SK-N-SH (cell line): ENCODE results near the gene AK5. TPM values are rescaled to one million over a fixed set of nuclear protein-coding genes. Genes with fewer than 3 reads are reported as not detected.

Experiments used
- CTCF ChIA-PET: fragments of 300-600, 350-600 bp; formaldehyde crosslinking; extraction: SDS; loops from one replicate; lab custom pipeline; 2021; lab: Yijun Ruan, JAX
- POLR2A ChIA-PET: fragments of 350-600 bp; sonication (Branson Sonifier 250); formaldehyde crosslinking; extraction: SDS; loops from one replicate; lab custom pipeline; 2020; ENCODE audit warnings: antibody characterized with exemption, inconsistent platforms; lab: Yijun Ruan, JAX
- DNase-seq: peaks from one replicate; pipeline ENCODE4 v3.0.0; 2012
- H2AFZ ChIP-seq: fragments of 200-600 bp; sonication (generic); 2 replicates; pipeline ENCODE4 v1.8.1; 2016; ENCODE audit warnings: antibody characterized with exemption, mild to moderate bottlenecking, low read depth
- H3F3A ChIP-seq: fragments of 200-600 bp; sonication (generic); replicated peaks from 2 replicates; pipeline ENCODE3; 2016; ENCODE audit warnings: antibody characterized with exemption, mild to moderate bottlenecking; ENCODE audit not compliant: insufficient read depth
- H3K27ac ChIP-seq, 2 experiments: fragments of 200-500 bp in 1 of 2; fragments of 200-600 bp in 1 of 2; sonication (Bioruptor generic) in 1 of 2; sonication (generic), shearing (Covaris generic) in 1 of 2; 2 replicates each; pipeline versions ENCODE4 v1.5.1 to v1.6.1; 2014 to 2016; ENCODE audit warnings: low read depth in 2 of 2, inconsistent platforms in 1 of 2, low read length in 1 of 2, mild to moderate bottlenecking in 1 of 2, mixed read lengths in 1 of 2
- H3K27me3 ChIP-seq: fragments of 200-600 bp; sonication (generic), shearing (Covaris generic); 2 replicates; pipeline ENCODE4 v1.6.1; 2016; ENCODE audit warnings: mixed run types; ENCODE audit not compliant: insufficient read depth
- H3K36me3 ChIP-seq, 2 experiments: fragments of 200-500 bp in 1 of 2; fragments of 200-600 bp in 1 of 2; sonication (Bioruptor generic) in 1 of 2; sonication (generic) in 1 of 2; replicated peaks in 1 of 2; 2 replicates each; pipeline versions ENCODE3 to v1.5.1; 2014 to 2016; ENCODE audit warnings: low read length in 1 of 2, mild to moderate bottlenecking in 1 of 2; ENCODE audit not compliant: insufficient read depth in 2 of 2, control insufficient read depth in 1 of 2
- H3K4me1 ChIP-seq, 2 experiments: fragments of 200-500 bp in 1 of 2; fragments of 200-600 bp in 1 of 2; sonication (Bioruptor generic) in 1 of 2; sonication (generic), shearing (Covaris generic) in 1 of 2; 2 replicates each; pipeline versions ENCODE4 v1.5.1 to v1.6.1; 2014 to 2016; ENCODE audit warnings: low read depth in 1 of 2, low read length in 1 of 2, mixed run types in 1 of 2; ENCODE audit not compliant: insufficient read depth in 2 of 2, control insufficient read depth in 1 of 2
- H3K4me2 ChIP-seq: fragments of 200-600 bp; sonication (generic), shearing (Covaris generic); 2 replicates; pipeline ENCODE4 v1.6.1; 2017; ENCODE audit warnings: mixed run types
- H3K4me3 ChIP-seq, 2 experiments: fragments of 200-500 bp in 1 of 2; fragments of 200-600 bp in 1 of 2; sonication (Bioruptor generic) in 1 of 2; sonication (generic), shearing (Covaris generic) in 1 of 2; 2 replicates each; pipeline versions ENCODE4 v1.5.1 to v1.8.1; 2014 to 2016; ENCODE audit warnings: low read depth in 2 of 2, inconsistent platforms in 1 of 2, low read length in 1 of 2, mild to moderate bottlenecking in 1 of 2, mixed read lengths in 1 of 2, moderate library complexity in 1 of 2
- H3K79me2 ChIP-seq: fragments of 200-600 bp; sonication (generic); 2 replicates; pipeline ENCODE4 v1.8.1; 2017; ENCODE audit warnings: mild to moderate bottlenecking; ENCODE audit not compliant: insufficient read depth
- H3K9ac ChIP-seq: fragments of 200-600 bp; sonication (generic); 2 replicates; pipeline ENCODE4 v1.6.1; 2017; ENCODE audit warnings: mixed run types
- H3K9me2 ChIP-seq: fragments of 200-600 bp; sonication (generic); 2 replicates; pipeline ENCODE4 v1.6.1; 2017; ENCODE audit warnings: mixed run types
- H3K9me3 ChIP-seq: fragments of 200-600 bp; sonication (generic); 2 replicates; pipeline ENCODE4 v1.6.1; 2017; ENCODE audit warnings: mixed run types, mild to moderate bottlenecking, moderate library complexity
- H4K20me1 ChIP-seq: fragments of 200-600 bp; sonication (generic); 2 replicates; pipeline ENCODE4 v1.6.1; 2017; ENCODE audit warnings: mild to moderate bottlenecking, mixed run types; ENCODE audit not compliant: insufficient read depth
- CHD2 ChIP-seq: fragments of 150-350 bp; IDR thresholded peaks from 2 replicates; pipeline ENCODE4 v1.6.1; 2018; ENCODE audit warnings: low read length; ENCODE audit not compliant: partially characterized antibody
- EZH2phosphoT487 ChIP-seq: fragments of 200-600 bp; sonication (generic); IDR thresholded peaks from 2 replicates; pipeline ENCODE4 v1.6.1; 2017; ENCODE audit warnings: low read depth, mixed run types, mild to moderate bottlenecking, antibody characterized with exemption, moderate library complexity, borderline replicate concordance
- FOXM1 ChIP-seq: IDR thresholded peaks from 2 replicates; pipeline ENCODE4 v1.4.0; 2012; ENCODE audit warnings: low read depth, mild to moderate bottlenecking
- GATA2 ChIP-seq: sonication (generic); formaldehyde crosslinking; IDR thresholded peaks from 2 replicates; pipeline ENCODE4 v1.5.0; 2020; ENCODE audit warnings: mild to moderate bottlenecking, missing genetic modification reagents
- JUND ChIP-seq: IDR thresholded peaks from 2 replicates; pipeline ENCODE4 v1.4.0; 2012
- NFIC ChIP-seq: IDR thresholded peaks from 2 replicates; pipeline ENCODE4 v1.4.0; 2012; ENCODE audit warnings: borderline replicate concordance
- RAD21 ChIP-seq: IDR thresholded peaks from 2 replicates; pipeline ENCODE4 v1.6.1; 2012; ENCODE audit warnings: mild to moderate bottlenecking, low read length
- RCOR1 ChIP-seq: fragments of 150-350 bp; IDR thresholded peaks from 2 replicates; pipeline ENCODE4 v1.6.1; 2017; ENCODE audit warnings: antibody characterized with exemption, low read length
- RFX5 ChIP-seq: IDR thresholded peaks from 2 replicates; pipeline ENCODE4 v1.6.1; 2012; ENCODE audit warnings: mild to moderate bottlenecking, improper control_type of control experiment, low read length
- RXRA ChIP-seq: IDR thresholded peaks from 2 replicates; pipeline ENCODE4 v1.4.0; 2012; ENCODE audit warnings: low read depth, mild to moderate bottlenecking, borderline replicate concordance
- TAF1 ChIP-seq: IDR thresholded peaks from 2 replicates; pipeline ENCODE4 v1.6.1; 2012; ENCODE audit warnings: low read depth, mild to moderate bottlenecking, low read length, moderate library complexity, borderline replicate concordance
- TEAD4 ChIP-seq: IDR thresholded peaks from 2 replicates; pipeline ENCODE4 v1.4.0; 2012; ENCODE audit warnings: mild to moderate bottlenecking, borderline replicate concordance; ENCODE audit not compliant: insufficient read depth
- WGBS: methylation state at CpG from one replicate; pipeline ENCODE4 v1.1.6; 2017; ENCODE audit warnings: low lambda C conversion rate; 5-methylcytosine and 5-hydroxymethylcytosine counted together
- polyA plus RNA-seq, 3 experiments: library from polyadenylated mRNA; depleted of rRNA; stranded (reverse); fragments of >200 nt; gene quantifications; 2 replicates each; pipeline ENCODE4 v1.2.3, GENCODE V29; 2012
- TF ChIP-seq, protein P1 (sequence below): IDR thresholded peaks from 2 replicates; pipeline ENCODE4 v1.6.1; 2012; ENCODE audit warnings: mild to moderate bottlenecking, low read depth, low read length, moderate library complexity
- TF ChIP-seq, protein P2 (sequence below): IDR thresholded peaks from 2 replicates; pipeline ENCODE4 v1.4.0; 2012; ENCODE audit warnings: low read depth
- TF ChIP-seq, protein P3 (sequence below): fragments of 200-600 bp; sonication (generic); IDR thresholded peaks from 2 replicates; pipeline ENCODE4 v1.6.1; 2017; ENCODE audit warnings: antibody characterized with exemption, mild to moderate bottlenecking, moderate library complexity

The AK5 gene
- polyA plus RNA-seq, 1 of the 3 experiments (the other 2 are of a cell fraction): 22.9 TPM

DNA sequence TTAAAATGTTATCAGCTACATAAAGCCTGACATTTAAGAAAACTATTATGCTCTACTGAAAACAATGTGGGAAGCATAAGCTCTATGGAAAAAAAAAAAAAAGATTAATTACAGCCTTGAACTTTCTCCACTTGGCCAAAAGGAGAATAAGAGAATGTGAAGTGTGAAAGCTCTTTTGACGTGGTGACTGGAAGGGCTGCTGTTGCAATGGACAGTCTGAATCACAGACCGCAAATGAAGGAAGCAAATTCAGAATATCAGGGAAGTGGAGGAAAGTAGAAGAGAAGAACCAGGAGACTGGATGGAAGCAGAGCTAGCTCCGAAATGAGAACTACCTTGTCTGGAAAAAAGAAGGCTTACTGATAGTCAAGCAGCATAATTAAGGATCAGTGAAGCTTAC, 106.8 kb downstream of the AK5 start:
- TF ChIP-seq, protein P1, sequence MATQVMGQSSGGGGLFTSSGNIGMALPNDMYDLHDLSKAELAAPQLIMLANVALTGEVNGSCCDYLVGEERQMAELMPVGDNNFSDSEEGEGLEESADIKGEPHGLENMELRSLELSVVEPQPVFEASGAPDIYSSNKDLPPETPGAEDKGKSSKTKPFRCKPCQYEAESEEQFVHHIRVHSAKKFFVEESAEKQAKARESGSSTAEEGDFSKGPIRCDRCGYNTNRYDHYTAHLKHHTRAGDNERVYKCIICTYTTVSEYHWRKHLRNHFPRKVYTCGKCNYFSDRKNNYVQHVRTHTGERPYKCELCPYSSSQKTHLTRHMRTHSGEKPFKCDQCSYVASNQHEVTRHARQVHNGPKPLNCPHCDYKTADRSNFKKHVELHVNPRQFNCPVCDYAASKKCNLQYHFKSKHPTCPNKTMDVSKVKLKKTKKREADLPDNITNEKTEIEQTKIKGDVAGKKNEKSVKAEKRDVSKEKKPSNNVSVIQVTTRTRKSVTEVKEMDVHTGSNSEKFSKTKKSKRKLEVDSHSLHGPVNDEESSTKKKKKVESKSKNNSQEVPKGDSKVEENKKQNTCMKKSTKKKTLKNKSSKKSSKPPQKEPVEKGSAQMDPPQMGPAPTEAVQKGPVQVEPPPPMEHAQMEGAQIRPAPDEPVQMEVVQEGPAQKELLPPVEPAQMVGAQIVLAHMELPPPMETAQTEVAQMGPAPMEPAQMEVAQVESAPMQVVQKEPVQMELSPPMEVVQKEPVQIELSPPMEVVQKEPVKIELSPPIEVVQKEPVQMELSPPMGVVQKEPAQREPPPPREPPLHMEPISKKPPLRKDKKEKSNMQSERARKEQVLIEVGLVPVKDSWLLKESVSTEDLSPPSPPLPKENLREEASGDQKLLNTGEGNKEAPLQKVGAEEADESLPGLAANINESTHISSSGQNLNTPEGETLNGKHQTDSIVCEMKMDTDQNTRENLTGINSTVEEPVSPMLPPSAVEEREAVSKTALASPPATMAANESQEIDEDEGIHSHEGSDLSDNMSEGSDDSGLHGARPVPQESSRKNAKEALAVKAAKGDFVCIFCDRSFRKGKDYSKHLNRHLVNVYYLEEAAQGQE: no peak
- TF ChIP-seq, protein P2, sequence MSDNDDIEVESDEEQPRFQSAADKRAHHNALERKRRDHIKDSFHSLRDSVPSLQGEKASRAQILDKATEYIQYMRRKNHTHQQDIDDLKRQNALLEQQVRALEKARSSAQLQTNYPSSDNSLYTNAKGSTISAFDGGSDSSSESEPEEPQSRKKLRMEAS: no peak
- TF ChIP-seq FOXM1 (no peak), NFIC (no peak), RCOR1 (no peak)
- TF ChIP-seq, all 33 proteins: peak for 0
- H3K9me2 ChIP-seq: no peaks in the 10 kb centered on the region
- no peaks in the 10 kb centered on the region for H3K27me3 ChIP-seq
- no peak for DNase-seq
- peaks cover 0 to 4% of the 10 kb centered on the region in 2 experiments for H3K36me3 ChIP-seq
- 97% methylated on average over 3 of the region's 3 CpGs for WGBS
- H3K79me2 ChIP-seq: no peaks in the 10 kb centered on the region
- H3F3A ChIP-seq: peaks cover 3% of the 10 kb centered on the region
- H3K4me2 ChIP-seq: no peak overlapping the region
- H3K9ac ChIP-seq: no peak overlapping the region
- ChIA-PET POLR2A (no interaction called here), CTCF (no interaction called here)
- peaks cover 0 to 4% of the 10 kb centered on the region in 2 experiments; a peak in 3 of 4 replicates for H3K4me1 ChIP-seq
- H3K9me3 ChIP-seq: no peaks in the 10 kb centered on the region
- H3K27ac ChIP-seq: no peak overlapping the region
- H3K4me3 ChIP-seq: no peak overlapping the region
- no peak overlapping the region for H2AFZ ChIP-seq
- H4K20me1 ChIP-seq: no peaks in the 10 kb centered on the region

DNA sequence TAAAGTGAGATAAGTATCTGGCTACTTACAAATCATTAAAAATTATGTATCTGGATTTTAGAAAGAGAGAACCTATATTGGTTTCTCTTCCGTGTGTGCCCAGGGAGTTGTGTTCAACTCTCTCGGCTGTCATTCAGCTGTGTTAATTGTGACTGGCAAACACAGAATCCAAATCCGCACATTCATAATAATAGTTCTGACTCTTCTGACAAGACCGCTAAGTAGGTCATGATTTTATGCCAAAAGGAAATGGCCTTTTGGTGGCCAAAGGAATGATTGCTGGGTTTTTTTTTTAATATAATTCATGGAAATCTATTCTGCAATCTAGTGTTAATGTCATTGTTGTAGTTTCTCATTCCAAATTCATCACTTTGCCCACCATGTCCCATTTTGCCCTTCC, 110.7 kb downstream of the AK5 start:
- Histone ChIP-seq H3K9me3 (no peaks in the 10 kb centered on the region), H3K27ac (no peak overlapping the region; a peak in 1 of 4 replicates), H3K9ac (no peak overlapping the region), H4K20me1 (no peaks in the 10 kb centered on the region), H3K4me3 (no peak overlapping the region), H3K36me3 (peaks cover 0 to 4% of the 10 kb centered on the region in 2 experiments)
- POLR2A ChIA-PET: no interaction called here
- no peak for TF ChIP-seq TAF1
- no peak for TF ChIP-seq RXRA
- no peak for TF ChIP-seq RFX5
- TF ChIP-seq, protein P3, sequence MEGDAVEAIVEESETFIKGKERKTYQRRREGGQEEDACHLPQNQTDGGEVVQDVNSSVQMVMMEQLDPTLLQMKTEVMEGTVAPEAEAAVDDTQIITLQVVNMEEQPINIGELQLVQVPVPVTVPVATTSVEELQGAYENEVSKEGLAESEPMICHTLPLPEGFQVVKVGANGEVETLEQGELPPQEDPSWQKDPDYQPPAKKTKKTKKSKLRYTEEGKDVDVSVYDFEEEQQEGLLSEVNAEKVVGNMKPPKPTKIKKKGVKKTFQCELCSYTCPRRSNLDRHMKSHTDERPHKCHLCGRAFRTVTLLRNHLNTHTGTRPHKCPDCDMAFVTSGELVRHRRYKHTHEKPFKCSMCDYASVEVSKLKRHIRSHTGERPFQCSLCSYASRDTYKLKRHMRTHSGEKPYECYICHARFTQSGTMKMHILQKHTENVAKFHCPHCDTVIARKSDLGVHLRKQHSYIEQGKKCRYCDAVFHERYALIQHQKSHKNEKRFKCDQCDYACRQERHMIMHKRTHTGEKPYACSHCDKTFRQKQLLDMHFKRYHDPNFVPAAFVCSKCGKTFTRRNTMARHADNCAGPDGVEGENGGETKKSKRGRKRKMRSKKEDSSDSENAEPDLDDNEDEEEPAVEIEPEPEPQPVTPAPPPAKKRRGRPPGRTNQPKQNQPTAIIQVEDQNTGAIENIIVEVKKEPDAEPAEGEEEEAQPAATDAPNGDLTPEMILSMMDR: no peak
- no peak for TF ChIP-seq JUND
- no peak for TF ChIP-seq FOXM1
- no peak for TF ChIP-seq RAD21
- TF ChIP-seq GATA2 (CRISPR knock-in tag): no peak
- TF ChIP-seq EZH2phosphoT487: no peak
- TF ChIP-seq, protein P1: no peak
- TF ChIP-seq CHD2: no peak
- TF ChIP-seq TEAD4: no peak
- TF ChIP-seq, all 33 proteins: peak for 0
- CTCF ChIA-PET: interaction anchor here (1.1 kb wide), 1 partner anchor 9 kb away, joined by 3 read pairs; no protein-coding TSS in a partner anchor
- H3K4me2 ChIP-seq: no peak overlapping the region
- H3K27me3 ChIP-seq: no peaks in the 10 kb centered on the region
- H2AFZ ChIP-seq: no peak overlapping the region
- WGBS: 99% methylated on average over 4 of the region's 4 CpGs
- H3K9me2 ChIP-seq: no peaks in the 10 kb centered on the region
- DNase-seq: no peak
- no peaks in the 10 kb centered on the region for H3K79me2 ChIP-seq
- peaks cover 10% of the 10 kb centered on the region for H3F3A ChIP-seq
- H3K4me1 ChIP-seq: peaks cover 7 to 14% of the 10 kb centered on the region in 2 experiments; a peak in 3 of 4 replicates
